Activated CD8-positive, alpha-beta memory T cell treated with anti-CD3 and anti-CD28 coated beads for 24 hours (primary cell): Measurements from ENCODE around the gene NTSR1.

Experiments
- DNase-seq: peaks from one replicate; pipeline ENCODE4 v3.0.0-alpha.2; 2020

The NTSR1 gene

DNA sequence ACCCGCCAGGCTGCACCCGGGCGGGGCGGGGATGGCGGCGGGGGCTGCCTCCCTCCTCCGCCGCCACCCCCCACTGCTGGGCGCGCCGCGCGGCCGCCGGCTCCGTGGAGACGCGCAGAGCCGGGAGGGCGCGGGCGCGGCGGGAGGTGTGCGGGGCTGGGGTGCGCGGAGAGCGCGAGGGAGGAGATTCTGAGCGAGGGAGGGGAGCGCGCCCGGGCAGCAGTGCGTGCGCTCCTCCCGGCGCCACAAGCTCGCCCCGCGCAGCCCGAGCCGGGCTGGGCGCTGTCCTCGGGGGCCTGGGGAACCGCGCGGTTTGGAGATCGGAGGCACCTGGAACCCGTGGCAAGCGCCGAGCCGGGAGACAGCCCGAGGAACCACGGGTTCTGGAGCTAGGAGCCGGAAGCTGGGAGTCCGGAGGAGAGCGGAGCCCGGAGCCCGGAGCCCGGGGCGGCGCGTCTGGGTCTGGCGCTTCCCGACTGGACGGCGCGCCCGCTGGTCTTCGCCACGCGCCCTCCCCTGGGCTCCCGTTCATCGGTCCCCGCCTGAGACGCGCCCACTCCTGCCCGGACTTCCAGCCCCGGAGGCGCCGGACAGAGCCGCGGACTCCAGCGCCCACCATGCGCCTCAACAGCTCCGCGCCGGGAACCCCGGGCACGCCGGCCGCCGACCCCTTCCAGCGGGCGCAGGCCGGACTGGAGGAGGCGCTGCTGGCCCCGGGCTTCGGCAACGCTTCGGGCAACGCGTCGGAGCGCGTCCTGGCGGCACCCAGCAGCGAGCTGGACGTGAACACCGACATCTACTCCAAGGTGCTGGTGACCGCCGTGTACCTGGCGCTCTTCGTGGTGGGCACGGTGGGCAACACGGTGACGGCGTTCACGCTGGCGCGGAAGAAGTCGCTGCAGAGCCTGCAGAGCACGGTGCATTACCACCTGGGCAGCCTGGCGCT, at the start of gene NTSR1:
TSS of gene NTSR1 (plus strand) at position 246 of the 946 bp plus-strand sequence. CDS start at position 618, 372 bp downstream.
- DNase-seq = no peak

GRCh38 chr20:62659488-62660239, 49.0 kb upstream of the NTSR1 start:
- DNase-seq = no peak

DNA sequence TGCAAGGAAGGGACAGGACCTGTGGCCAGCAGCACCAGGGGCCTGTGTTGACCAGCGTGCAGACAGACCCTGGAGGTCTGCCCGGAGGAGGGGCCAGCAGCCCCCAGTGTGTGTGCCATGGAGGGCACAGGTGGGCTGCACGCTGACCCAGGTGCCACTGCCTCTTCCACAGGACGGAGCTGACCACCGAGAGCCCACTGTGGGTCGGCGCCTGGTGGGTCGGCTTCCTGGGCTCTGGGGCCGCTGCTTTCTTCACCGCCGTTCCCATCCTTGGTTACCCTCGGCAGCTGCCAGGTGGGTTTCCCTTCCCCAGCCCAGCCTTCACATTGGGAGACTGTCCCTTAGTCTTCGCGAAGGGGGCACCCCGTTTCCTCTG, 48.4 kb upstream of the NTSR1 start:
- DNase-seq = no peak

DNA sequence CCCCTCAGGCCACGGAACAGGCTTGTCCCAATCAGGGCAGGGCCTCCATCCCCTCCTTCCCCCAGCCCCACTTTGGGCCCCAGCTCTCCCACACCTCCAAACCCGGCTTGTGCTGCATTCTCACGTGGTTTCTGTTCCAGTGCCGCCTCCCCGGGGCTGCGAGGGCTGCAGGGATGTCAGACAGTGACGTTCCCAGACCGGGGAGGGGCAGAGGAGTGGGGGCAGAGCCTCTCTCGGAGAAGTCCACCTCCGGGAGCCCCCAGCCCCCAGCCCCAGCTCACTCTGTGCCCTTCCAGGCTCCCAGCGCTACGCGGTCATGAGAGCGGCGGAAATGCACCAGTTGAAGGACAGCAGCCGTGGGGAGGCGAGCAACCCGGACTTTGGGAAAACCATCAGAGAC, 47.9 kb upstream of the NTSR1 start:
- no peak for DNase-seq

DNA sequence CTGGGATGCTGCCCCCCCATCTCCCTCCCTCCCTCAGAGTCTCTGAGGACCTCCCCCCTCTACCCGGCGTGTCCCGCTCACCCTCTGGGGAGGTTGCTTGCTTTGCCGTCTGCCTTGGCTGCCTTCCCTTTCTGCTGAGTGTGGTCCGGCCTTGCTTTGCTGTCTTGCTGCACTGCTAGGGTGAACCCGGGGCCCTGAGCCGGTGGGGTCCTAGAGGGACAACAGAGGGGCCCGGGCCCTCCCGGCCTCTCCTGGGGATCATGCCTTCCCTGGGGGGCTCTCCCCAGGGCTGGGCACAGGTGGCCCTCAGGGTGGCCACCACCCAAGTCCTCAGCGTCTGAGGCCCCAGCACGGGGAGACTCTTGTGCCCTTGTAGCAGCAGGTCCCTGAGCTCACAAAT, 47.0 kb upstream of the NTSR1 start:
- DNase-seq = no peak

DNA sequence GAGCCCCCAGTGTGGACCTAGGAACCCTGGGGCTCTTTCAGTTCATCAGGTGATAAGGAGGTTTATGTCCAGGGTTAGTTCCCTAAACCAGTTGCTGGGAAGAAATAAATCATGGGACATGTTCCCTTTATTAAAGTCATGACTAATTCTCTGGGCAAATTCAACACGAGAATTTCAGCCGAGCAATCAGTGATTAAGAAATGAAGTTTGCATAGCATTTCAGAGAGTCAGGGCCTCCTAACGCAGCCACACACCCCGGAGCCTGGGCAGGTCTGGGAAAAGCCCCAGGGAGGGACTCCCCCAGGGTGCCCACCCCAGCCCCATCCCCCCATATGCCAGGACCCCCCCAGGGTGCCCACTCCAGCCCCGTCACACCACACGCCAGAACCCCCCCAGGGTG, 46.2 kb upstream of the NTSR1 start:
- no peak for DNase-seq

DNA sequence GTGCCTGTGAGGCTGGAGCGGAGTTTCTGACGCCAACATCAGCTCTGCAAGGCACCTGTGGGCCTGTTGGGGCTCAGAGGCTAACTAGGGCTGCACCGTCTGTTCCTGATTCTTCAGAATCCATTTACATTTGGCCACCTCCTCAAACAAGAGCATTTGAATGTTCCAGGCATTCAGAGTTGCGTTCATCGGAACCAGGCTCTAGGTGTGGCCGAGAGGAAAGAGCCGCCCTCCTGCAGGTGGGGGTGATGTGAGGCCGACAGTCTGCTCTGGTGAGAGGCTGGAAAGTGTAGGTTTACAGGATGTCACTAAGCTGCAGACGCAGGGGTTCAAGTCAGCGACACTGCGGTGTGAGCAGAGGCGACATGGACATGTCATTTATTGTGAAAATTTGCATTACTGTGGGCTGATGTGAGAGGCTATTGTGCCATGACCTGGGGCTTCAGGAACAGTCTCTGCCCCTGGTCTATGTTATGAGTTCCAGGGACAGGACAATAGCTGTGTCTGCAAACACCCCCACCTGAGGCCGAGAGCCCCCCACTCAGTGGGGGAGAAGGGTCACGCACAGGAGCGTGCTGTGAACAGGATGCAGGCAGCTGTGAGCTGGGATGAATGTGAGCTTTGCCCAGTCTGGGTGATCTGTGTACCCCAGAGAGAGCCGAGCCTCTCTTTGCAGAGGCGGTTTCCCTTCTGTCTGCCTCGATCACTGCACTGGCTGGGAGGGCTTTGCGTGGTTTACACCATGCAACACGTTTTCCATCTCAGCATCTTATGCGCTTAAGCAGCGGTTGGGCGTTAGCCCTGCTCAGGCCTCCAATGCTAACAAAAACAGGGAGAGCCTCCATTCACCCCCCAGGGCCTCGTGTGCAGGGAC, 45.3 kb upstream of the NTSR1 start:
- DNase-seq = no peak

DNA sequence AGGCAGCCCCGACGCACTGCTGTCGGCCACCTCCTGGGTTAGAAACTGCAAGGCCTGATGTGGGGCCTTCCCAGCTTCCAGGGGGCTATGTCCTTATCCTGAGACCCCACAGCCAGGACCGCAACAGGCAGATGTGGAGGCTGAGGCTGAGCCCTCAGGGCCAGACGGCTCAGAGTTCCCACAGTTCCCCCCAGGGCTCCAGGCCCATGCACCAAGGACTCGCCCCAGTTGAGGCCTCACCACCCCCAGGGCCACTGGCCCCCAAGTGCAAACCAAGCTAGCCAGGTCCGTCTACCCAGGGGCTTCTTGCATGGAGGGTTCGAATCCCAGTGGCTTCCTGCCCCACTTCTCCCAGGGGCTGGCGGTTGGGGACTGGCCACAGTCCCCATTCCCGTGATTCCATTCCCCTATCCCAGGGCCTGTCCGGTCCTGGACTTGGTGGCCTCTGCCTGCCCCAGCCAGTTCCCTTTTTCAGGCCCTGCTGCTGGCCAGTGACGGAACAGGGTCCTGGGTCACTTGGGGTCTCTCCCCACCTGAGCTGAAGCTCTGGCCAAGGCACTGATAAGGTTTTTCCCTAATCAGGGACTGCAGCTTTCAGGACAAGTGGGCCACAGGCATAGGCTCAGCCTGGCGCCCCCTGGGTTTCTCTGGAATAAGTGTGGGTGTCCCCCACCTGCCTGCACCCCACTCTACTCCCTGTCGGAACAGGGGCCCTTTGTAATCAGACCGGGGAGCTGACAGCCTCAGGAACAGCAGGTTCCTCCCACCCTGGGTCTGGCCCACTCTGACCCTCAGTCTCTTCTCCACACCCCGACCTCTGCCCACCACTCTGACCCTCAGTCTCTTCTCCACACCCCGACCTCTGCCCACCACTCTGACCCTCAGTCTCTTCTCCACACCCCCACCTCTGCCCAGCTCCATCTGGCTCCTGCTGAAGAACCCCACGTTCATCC, 44.3 kb upstream of the NTSR1 start:
- no peak for DNase-seq

GRCh38 chr20:62665153-62665754, 43.4 kb upstream of the NTSR1 start:
- no peak for DNase-seq

DNA sequence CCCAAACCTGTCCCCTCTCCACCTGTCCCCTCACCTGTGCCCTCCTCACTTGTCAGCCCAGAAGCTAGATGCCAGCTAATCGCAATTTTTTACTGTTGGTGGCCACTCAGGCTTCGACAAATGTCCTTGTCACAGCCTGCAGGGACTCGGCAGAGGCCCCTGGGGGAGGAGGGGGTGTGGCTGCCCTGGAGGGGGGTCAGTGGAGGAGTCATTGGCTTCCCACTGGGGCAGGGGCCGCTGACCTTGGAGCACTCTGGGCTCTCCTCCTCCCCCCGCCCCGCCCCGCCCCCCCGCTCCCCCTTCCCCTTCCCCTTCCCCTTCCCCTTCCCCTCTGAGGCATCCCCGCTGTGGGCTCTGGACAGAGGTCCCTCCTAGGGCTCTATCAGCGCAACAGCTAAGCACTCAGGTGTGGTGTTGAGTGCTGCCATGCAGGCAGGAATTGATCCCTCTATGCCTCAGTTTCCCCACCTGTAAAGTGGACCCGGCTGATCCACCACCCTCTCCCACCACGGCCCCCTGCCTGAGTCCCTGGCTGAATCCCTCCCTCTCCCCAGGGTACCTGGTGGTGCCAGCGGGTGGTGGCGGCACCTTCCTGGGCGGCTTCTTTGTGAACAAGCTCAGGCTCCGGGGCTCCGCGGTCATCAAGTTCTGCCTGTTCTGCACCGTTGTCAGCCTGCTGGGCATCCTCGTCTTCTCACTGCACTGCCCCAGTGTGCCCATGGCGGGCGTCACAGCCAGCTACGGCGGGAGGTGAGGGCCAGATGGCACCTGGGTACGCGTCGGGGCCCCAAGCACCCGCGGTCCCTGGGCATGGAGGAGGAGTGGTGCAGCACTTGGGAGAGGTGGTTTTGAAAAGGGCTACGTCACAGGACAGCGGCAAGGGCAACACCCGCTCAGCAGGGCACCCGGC, 42.6 kb upstream of the NTSR1 start:
- DNase-seq = no peak

GRCh38 chr20:62666736-62667529, 41.7 kb upstream of the NTSR1 start:
- DNase-seq = no peak

DNA sequence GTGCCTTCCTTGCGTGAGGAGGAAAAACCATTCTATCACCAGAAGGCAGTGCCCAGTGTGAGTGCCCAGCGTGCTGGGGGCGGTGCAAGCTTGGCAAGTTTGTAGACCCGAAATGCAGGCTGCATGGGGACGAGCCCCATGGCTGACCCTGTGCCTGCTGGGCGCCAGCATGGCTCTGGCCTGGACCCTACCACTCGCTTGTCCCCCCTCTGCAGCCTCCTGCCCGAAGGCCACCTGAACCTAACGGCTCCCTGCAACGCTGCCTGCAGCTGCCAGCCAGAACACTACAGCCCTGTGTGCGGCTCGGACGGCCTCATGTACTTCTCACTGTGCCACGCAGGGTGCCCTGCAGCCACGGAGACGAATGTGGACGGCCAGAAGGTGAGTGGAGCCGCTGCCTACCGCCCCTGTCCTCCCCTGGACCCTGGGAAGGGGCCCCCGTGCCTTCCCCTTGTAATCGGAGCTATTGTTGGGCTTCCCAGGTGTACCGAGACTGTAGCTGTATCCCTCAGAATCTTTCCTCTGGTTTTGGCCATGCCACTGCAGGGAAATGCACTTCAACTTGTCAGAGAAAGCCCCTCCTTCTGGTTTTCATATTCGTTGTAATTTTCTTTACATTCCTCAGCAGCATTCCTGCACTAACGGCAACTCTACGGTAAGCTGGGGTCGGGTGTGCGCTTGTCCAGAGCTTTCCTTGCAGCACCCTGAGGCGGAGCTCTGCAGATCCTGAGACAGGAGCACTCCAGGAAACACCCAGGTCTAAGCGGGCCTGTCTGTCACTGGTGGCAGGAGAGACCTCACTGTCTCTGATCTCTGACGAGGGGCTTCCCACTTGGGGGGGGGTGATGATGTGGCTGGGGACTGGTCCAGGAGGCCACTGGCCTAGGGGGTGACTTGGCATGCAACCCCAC, 40.9 kb upstream of the NTSR1 start:
- no peak for DNase-seq

GRCh38 chr20:62668441-62669027, 40.1 kb upstream of the NTSR1 start:
- no peak for DNase-seq

DNA sequence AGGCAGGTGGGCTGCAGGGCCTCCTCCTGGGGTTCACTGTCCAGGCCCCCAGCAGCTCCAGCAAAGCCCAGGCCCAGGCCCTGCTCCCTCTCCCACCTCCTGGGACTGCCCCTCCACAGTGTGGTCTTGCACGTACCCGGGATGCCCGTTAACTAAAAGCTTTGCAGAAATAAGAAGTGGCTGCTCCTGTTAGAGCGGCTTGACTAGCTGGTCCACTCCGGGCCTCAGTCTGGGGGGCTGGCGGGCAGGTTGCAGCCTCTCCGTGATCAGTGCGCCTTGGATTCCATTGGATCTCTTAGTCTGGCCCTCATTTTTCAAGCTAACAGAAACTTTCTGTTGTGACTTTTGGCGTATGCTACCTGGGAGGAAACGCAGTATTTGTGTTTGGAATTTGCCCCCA, 39.4 kb upstream of the NTSR1 start:
- DNase-seq = no peak

- no peak for DNase-seq
Observed at GRCh38 chr20:62670156-62670555, 38.5 kb upstream of the NTSR1 start.

GRCh38 chr20:62670998-62671397, 37.6 kb upstream of the NTSR1 start:
- DNase-seq = no peak

- DNase-seq = no peak
Observed at GRCh38 chr20:62671765-62672164, 36.9 kb upstream of the NTSR1 start.

DNA sequence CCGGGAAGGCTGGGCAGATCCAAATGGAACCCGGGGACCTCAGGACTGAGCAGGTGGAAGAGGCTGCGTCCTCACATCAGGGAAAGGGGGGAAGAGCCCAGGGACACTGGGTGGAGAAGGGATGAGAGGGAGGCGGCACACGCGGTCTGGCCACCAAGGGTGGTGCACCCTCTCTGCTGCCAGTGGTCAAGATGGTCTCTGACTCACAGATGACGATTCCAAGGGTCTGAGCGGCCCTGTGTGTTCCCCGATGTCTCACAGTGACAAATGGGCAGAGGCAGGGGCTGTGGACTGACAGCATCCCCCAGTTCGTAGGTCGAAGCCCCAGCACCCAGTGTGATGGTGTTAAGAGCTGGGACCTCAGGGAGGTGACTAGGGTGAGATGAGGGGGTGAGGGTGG, 34.3 kb upstream of the NTSR1 start:
- no peak for DNase-seq
